HG02623 (cell line): ENCODE measurements around the gene IL23R.
"Not testable (repeated sequence)": the region's sequence is repeated elsewhere in the genome, so short reads cannot be mapped to it uniquely, and the experiment has no call there.

Experiments used
- ATAC-seq: cut with Tn5 transposase; IDR thresholded peaks from one replicate; pipeline ENCODE4 v1.9.1; 2021; ENCODE audit warnings: moderate library complexity; ENCODE audit not compliant: unreplicated experiment

The IL23R gene

DNA sequence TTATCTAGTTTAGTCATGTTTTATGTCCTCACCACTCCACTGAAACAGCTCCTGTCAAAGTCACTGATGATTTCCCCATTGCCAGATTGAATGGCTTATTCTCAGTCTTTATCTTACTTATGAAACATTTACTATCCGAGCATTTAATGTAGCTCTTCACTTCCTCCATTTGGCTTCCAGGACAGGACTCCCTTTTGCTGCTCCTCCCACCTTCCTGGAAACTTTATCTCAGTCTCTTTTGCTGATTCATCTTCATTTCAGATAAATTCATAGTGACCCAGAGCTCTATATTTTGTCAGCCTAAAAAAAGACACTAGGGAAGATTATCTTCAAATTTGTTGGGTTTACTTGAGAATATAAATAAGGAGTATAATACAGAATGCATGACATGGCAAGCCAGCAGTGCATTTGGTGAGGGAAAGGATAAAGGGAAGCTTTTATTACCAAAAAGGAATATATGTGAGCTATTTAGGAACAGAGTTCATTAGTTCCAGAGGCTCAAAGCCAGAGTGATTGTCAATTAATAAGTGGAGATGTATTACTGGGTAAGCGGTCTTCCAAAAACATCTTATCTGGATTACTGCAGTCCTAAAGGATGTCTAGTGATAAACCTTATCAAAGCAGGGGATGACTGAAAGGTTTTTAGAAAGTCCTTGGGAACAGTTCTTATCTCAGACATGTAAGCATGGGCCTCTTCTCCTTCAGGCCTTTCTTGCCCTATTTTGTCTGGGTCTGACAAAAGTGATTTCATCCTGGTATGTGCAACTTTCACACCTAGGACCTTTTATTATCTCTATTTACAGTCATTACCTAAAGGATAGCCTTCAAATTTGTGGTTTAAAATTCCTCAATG is 25.6 kb downstream of the IL23R start:
- no peak for ATAC-seq

DNA sequence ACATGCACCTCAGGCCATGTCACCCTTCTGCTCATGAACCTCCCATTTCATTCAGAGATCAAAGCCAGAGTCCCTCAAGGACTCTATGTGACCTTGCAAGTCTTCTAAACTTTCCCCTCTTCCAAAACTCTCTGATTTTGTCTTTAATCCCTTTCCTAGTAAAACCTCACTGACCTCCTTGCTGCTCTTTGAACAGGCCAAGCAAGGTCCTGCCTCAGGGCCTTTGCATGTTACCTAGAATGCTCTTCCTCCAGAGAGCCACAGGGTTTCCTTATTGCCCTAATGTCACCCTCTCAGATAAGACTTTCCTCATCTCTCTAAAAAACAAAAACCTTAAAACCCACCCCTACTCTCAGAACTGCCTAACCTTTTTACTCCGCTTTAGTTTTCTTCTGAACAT is 26.6 kb downstream of the IL23R start:
- ATAC-seq: no peak

DNA sequence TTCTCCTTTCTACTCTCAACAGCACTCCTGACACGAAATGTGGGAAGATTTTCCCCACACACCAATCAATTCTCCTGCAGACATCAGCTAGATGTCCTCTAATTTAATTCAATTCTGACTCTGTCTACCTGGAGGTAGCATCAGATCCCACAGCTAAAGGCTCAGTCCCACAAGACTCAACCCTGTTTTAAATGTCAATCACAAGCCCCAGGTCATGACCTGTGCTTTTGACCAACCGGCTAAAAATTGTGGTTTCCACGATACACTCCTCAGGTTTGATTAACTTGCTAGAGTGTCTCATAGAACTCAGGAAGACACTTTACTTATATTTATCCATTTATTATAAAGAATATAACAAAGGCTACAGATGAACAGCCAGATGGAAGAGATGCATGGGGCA is 27.4 kb downstream of the IL23R start:
- no peak for ATAC-seq

DNA sequence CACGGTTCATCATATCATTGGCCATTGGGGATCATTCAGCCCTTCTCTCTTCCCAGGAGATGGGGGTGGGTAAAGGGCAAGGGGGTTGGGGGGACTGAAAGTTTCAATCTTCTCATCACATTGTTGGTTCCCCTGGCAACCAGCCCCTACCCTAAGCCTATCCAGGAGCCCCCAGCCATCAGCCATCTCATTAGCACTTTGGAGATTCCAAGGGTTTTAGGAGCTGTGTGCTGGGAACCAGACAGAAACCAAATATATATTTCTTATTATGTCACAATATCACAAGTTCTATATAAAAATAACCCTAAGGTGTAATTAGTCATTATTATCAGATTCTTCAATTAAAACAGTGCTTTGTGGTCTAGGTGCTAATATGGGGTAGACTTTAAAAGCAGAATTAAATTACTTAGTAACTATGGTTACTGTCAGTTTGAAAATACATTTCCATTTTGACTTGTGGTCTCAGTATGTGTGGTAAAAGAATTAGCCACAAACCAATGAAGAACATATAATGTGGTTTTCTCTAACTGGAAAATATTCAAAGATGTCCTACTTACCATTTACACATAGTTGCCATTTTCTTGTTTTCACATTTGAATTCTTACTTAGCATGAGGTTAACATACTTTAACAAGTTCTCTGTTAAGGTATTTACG is 28.1 kb downstream of the IL23R start:
- peak; percentile 71 for ATAC-seq

DNA sequence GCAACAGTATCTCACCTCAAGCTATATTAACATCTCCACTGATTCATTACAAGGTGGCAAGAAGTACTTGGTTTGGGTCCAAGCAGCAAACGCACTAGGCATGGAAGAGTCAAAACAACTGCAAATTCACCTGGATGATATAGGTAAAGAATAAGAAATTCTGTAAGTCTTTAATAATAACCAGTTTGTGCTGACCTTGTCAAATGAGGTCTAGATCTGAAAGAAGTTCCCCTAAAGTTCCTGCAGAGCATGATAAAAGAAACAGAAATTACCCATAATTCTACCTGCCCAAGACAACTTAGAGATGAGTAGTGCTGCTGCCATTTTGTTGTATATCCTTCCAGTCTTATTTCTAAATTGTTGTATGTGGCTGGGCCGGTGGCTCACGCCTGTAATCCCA is 34.5 kb downstream of the IL23R start:
- no peak for ATAC-seq

- no peak for ATAC-seq
Observed at GRCh38 chr1:67201891-67202290, 35.6 kb downstream of the IL23R start.

GRCh38 chr1:67204298-67204980 is 38.2 kb downstream of the IL23R start:
- no peak for ATAC-seq

DNA sequence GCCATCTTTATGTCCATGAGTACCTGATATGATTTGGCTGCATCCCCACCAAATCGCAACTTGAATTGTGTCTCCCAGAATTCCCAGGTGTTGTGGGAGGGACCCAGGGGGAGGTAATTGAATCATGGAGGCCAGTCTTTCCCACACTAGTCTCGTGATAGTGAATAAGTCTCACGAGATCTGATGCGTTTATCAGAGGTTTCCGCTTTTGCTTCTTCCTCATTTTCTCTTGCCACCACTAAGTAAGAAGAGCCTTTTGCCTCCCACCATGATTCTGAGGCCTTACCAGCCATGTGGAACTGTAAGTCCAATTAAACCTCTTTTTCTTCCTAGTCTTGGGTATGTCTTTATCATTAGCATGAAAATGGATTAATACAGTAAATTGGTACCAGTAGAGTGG is 41.1 kb downstream of the IL23R start:
- ATAC-seq: not testable (repeated sequence)

- ATAC-seq: no peak
Observed at GRCh38 chr1:67208217-67208616, 42.0 kb downstream of the IL23R start.

DNA sequence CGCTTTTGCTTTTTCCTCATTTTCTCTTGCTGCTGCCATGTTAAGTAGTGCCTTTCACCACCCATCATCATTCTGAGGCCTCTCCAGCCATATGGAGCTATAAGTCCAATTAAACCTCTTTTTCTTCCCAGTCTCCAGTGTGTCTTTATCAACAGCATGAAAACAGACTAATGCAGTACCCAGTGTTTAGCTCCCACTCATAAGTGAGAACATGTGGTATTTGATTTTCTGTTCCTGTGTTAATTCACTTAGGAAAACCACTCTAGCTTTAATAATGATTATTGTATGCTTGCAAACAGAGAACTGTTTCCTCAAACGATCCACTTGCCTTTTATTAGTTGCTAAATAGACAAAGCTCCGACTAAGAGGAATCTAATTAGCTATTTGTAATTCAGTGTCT is 43.3 kb downstream of the IL23R start:
- no peak for ATAC-seq

DNA sequence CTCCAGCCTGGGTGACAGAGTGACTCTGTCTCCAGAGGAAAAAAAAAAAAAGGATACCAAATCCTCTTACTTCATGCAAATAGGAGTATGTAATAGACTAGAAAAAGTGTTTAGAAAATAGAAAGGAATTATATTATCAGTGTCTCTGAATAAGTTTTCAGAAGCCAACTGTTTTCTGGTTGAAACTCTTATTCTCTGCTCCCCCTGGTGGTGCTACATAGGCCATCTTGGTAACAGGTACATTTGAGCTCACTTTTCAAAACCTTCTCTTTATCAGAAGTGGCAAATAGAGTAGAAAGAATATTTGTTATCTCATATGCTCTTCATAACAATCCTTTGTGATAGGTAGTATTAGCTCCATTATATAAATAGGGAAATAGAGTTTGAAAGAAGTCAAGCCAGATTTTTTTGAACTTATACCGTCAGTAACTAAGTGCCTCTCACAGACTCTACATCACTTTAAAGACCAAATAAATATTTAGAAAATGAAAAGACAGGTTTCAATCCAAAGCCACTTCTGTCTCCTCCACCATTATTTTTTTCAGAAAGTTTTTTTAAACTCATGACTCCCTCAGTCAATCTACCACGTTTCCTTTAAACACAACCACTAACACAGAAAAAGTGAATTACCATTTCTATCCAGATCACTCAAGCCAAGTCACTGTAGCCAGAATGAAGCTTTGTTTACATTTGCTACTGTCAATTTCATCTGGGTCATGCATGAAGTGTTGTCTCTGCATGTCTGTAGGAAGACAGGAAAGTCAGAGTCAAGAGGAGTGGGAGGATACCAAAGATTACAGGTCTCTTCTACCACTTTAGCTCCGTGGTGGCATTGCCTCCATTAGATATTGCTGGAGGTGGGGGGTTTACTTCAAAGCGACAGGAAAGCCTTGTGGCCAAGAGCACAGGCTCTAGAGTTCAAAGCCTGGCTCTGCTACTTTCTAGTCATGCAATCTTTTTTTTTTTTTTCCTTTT is 45.6 kb downstream of the IL23R start:
- ATAC-seq: no peak

- ATAC-seq: no peak
Observed at GRCh38 chr1:67213164-67213563, 46.9 kb downstream of the IL23R start.

DNA sequence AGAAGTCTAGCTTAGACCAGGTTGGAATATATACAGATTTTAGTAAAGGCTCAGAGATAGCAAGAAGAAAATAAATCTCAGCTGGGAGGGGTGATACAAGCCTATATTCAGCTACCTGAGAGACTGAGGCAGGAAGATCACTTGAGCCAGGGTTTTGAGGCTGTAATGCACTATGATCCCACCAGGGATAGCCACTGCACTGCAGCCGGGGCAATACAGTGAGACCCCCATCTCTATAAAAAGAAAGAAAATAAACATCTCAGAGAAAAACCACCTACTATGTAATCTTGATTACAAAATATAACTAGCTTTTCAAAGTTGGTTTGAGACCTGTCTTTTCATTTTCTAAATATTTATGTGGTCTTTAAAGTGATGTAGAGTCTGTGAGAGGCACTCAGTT is 47.7 kb downstream of the IL23R start:
- ATAC-seq: no peak

DNA sequence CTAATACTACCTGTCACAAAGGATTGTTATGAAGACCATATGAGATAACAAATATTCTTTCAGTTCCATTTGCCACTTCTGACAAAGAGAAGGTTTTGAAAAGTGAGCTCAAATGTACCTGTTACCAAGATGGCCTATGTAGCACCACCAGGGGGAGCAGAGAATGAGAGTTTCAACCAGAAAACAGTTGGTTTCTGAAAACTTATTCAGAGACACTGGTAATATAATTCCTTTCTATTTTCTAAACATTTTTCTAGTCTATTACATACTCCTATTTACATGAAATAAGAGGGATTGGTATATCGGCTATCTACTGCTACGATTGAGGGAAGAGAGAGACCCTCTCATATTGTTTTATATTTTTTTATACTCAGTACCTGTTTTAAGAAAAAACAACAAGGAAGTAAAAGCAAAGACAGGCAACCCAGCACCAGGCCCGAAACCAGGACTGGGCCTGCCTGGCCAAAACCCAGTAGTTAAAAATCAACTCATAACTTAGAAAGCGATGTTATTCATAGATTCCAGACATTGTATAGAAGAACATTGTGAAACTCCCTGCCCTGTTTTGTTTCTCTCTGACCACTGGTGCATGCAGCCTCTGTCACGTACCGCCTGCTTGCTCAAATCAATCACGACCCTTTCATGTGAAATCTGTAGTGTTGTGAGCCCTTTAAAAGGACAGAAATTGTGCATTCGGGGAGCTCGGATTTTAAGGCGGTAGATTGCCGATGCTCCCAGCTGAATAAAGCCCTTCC is 48.3 kb downstream of the IL23R start:
- ATAC-seq: peak; percentile 65

DNA sequence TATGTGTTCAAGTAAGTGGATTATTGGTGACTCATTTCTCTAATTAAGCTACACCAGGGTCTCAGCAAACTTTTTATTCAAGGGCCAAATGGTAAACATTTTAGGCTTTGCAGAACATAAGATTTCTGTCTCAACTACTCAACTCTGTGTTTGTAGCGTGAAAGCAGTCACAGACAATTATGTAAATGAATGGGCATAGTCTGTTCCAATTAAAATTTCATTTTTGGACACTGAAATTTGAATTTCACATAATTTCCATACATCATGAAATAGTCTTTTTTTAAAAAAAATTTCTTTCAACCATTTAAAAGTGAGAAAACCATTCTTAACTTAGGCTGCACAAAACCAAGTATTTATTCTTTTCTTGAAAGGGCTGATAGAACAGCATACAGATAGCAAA is 50.1 kb downstream of the IL23R start:
- no peak for ATAC-seq

- ATAC-seq: no peak
Observed at GRCh38 chr1:67217417-67217816, 51.2 kb downstream of the IL23R start.

- ATAC-seq: no peak
Observed at GRCh38 chr1:67217938-67218337, 51.7 kb downstream of the IL23R start.

GRCh38 chr1:67224856-67225255 is 58.6 kb downstream of the IL23R start:
- no peak for ATAC-seq

DNA sequence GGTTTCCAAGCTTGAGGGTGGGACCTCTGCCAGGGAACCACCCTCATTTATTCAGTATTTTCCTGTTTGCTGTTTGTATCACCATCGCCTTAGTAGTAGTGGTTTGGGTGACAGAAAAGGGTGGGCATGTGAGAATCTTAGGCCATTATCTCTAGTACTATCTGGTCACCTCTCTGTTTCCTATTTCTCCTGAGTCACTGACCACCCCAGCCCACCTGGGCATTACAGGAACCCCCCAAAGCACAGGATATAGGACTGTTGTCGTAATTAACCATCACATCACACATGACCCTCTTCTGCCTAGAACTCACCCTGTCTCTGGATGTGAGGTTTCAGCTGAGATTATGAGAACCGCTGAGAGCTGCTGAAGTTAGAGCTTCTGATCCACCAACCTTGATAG is 60.4 kb downstream of the IL23R start:
- ATAC-seq: no peak

DNA sequence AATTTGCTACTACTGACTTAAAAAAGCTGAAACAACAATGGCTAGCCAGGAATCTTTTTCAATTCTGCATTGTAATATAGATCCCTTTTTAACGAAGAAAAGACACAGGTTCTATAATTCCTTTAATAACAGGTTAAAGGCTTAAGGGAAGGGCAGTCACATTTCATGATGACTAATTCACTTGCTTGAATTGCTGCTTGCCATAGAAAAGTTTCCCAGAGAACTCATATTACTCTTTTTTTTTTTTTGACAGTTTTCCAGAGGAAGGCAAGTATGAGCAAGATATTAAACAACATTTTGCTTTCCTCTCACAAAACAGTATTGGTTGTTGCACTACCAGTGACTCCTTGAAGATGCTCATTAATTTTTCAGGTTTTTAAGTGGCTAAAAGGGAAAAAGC is 60.9 kb downstream of the IL23R start:
- no peak for ATAC-seq
